Fibroblast of the conjunctiva (primary cell): Measurements from ENCODE around the gene FHIP1B.

Source experiments
- DNase-seq: peaks from one replicate; pipeline ENCODE4 v3.0.0-alpha.2; 2010; ENCODE audit warnings: low read depth

The FHIP1B gene

DNA sequence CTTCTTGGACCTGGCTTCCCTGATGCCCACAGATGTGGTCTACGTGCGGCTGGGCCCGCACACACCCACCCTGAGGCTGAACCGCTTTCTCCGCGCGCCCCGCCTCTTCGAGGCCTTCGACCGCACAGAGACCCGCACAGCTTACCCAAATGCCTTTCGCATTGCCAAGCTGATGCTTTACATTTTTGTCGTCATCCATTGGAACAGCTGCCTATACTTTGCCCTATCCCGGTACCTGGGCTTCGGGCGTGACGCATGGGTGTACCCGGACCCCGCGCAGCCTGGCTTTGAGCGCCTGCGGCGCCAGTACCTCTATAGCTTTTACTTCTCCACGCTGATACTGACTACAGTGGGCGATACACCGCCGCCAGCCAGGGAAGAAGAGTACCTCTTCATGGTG lies 5.7 kb upstream of the FHIP1B start:
- no peak for DNase-seq

DNA sequence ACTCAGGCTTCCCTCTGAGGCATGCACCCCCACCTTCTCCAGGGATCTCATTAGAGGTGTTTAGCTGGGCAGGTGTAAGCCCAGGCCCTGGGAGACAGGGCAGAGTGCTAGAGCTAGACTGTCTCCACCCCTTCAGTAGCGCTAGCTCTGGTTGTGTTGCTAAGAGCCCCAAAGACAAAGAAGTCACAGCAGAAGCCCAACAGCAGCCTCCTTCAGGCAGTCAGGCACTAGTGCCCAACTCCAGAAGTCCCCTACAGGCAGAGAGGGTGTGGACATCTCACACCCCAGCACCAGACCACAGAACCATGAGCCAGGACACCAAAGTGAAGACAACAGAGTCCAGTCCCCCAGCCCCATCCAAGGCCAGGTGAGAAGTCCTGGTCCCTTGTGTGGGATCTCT lies 4.5 kb upstream of the FHIP1B start, which contains the start of gene CNGA4:
TSS of gene CNGA4 (plus strand) at position 188 of the 400 bp plus-strand sequence. CDS start at position 306, 118 bp downstream.
- no peak for DNase-seq

GRCh38 chr11:6237761-6238302 lies 3.4 kb upstream of the FHIP1B start:
- no peak for DNase-seq

DNA sequence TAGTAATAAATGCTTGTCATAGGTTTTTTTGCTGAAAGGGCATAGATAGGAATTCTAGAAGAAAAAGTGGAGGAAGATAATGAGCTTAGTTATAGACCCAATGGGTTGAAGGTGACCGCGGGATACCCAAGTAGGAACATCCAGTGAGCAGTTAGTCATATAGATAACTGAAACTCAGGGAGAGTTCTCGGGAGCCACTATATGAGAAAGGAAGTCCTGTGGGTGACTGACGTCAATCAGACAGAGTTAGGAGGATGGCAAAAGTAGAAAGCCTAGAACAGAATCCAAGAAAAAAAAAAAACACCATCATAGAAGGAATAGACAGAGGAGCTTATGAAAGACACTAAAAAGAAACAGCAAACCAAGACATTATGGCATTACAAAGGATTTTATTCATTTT lies 2.8 kb upstream of the FHIP1B start:
- no peak for DNase-seq

- DNase-seq, result no peak
These were observed 451 bp downstream of the FHIP1B start for GRCh38 chr11:6233984-6234386.

DNA sequence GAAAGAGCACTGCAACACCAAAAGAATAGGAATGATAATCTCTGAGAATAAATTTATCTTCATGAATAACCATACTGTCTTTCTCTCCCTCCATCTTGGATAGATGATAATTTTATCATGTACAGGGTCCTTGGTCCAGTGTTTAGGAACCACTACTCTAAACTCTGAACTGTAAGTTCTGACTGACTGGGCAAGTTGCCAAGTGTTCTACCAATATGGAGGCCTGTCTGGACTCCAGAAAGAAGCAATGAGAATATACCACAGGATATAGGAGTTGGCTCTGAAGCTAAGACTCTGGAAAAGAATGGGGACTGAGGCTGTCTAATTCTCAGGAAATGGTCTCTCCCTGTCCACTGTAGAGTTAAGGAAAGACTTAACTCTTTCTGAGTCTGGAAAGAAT lies 1.5 kb downstream of the FHIP1B start:
- DNase-seq, result no peak

GRCh38 chr11:6229911-6230310 lies 4.5 kb downstream of the FHIP1B start:
- DNase-seq, result no peak

GRCh38 chr11:6228520-6228919 lies 5.9 kb downstream of the FHIP1B start:
- no peak for DNase-seq

- DNase-seq, result no peak
These were observed 8.5 kb downstream of the FHIP1B start for GRCh38 chr11:6225896-6226295.

DNA sequence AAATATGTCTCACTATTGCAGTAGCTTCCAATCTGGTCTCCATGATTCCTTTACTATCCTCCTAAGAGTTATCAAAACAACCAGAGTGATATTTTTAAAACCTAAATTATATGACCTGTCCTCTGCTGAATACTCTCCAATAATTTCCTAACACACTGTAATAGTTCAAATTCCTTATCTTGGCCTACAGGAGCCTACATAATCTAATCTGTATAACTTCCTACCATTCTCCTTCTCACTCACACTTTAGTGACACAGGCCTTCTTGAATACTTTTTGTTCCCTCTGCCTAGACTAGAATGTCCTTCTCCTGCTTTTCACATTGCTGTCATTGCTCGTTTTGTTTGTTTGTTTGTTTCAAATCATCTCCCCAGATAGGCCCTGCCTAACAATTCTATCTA lies 9.4 kb downstream of the FHIP1B start:
- DNase-seq, result no peak

DNA sequence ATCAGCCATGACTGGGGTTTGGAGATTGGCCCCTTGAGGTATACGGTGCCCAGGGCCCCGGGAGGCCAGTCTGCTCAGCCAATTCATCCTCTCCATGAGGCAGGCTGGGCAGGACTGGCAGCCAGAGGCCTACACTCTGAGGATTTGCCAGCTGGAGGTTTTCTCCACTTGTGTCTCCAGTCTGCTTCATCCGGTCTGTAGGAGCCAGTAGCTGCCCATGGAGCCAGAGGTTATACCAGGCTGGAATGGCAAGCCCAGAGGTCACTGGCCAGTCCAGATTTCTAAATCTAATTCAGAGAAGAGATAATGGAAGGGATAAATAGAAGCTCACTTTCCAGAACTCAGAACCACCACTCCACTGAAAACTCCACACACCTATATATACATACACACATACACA lies 10.0 kb downstream of the FHIP1B start:
- DNase-seq, result no peak

- DNase-seq, result no peak
These were observed 10.6 kb downstream of the FHIP1B start for GRCh38 chr11:6223854-6224253.

DNA sequence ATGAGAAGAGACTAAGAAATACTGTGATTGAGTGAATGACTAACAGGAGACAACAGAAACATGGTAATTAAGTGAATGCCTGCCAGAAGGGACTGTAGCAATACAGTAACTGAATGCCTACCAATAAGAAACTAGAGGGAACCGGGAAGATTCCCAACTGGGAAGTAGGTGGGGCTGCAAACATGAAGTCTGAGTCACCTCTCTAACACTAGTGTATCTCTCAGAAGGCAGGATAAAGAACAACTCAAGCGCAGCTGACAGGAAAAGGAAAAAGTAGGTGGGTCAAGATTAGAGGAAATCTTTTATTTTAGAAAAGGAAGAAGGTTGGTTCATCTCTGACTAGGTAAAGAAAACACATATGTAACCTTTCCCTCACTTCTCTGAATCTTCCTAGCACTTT lies 15.1 kb downstream of the FHIP1B start:
- peak; percentile 84 for DNase-seq

- DNase-seq, result no peak
These were observed 16.7 kb downstream of the FHIP1B start for GRCh38 chr11:6217722-6218121.

DNA sequence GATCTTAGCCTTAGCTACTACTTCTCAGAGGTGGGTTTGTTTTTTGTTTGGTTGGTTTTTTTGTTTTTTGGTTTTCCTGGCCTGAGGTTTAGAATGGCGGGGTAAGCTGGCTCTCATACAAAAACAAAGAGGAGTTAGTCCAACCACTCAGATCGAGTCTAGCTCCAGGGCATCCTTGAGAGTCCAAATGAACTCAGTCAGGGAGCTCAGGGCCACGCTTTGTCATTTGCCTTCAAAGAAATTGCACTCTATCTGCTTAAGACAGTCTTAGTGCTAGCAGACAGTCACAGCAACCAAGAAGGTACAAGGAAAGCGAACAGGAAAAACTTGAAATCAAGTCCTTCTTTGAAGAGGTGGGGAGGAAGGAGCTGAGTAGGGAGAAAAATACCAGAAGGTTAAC lies 17.9 kb downstream of the FHIP1B start:
- no peak for DNase-seq

GRCh38 chr11:6214530-6214929 lies 19.9 kb downstream of the FHIP1B start:
- DNase-seq, result no peak

DNA sequence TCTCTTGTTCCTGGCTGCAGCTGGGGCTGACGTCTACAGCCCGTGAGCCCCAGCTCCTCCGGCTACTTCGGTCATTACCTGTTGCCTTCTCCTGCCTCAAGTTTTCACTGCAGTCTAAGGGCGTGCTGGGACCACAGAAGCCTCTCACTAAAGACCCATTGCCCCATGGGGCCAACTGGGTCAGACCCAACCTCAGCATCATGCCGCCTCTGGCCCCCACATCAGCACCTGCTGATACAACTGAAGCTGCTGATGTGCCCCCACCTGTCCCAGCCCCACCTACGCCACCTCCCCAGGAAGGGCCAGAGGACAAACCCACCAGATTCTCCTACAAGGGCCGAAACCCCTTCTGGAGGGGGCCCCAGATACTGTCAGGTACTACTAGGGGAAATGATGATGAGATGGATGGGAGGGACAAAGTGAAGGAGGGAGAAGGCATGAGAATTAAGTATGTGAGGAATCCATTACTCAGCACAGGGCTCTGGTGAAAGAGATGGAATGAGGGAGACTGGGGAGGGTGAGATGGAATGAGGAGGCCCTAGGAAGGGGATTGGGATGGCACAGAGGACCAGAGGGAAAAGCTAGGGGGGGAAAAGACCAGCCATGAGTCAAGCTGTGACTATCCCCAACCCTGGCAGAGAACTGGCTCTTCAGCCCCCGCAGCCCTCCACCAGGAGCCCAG lies 24.0 kb downstream of the FHIP1B start:
- no peak for DNase-seq

DNA sequence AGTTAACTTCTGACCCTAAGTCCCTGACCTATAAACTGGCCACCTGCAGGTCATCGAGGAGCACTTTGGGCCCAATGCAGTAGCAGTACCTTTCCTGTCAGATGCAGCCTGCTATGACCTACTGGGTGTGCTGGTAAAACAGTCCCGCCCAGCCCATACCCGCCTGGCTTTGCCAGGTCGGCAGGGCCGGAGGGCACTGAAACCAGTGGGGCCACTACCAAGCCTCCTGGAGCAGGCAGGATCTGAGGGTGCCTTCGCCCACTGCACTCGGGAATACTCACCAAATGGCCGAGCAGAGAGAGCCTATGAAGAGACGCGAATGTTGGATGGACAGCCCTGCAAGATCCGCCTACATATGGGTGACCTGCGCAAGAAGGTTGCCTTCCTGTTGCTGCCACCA lies 24.6 kb downstream of the FHIP1B start:
- no peak for DNase-seq

DNA sequence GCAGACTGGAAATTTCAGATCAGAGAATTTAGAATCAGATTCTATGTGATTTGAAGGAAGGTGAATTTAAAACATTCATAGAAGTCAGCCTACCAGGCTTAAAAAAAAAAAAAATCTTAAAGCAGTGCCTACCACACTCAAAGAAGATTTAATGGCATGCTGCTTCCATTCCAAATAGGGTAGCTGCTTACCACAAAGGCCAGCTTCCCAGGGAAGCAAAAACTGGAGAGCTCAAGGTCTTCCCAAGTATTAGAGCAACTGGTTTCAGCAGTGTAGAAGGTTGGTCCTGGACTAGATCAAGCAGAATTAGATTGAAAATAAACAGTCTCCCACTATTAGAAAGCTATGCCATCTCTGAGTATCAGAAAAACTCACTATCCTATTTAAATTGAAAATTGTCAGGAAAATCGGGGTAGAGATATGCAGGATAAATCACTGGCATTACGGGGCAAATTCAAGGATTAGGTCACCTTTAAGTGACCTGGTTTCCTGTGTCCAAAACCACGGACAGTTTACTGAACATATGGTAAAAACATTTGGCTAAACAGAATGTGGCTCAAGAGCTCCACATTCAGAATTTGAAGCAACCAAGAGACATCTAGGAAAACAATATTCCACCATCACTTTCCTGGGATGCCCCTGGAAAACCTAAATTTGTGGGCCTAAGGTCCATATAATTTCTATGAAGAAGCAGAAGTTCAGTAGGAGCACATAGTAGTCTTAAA lies 27.8 kb downstream of the FHIP1B start:
- no peak for DNase-seq

DNA sequence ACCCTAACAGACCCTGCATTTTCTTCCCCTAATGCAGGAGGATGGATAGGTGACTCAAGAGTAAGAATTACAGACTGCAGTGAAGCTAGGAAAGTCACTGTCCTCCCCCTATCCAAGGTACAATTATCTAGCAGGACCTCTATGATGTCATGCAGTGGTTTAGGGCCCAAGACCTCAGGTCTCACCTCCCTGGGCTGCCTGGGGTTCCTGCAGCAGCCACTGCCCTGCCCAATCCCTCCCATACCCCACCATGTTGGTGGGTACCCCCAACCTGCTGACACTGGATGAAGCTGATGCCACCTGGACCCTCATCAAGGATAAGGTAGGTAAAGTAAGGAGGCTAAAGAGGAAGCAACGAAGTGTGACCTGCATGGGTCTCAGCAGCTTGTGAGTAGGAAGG lies 29.1 kb downstream of the FHIP1B start, which contains the start of gene C11orf42:
TSS of gene C11orf42 (plus strand) at position 192 of the 400 bp plus-strand sequence. CDS start at position 251, 59 bp downstream.
- no peak for DNase-seq

GRCh38 chr11:6204706-6205105 lies 29.7 kb downstream of the FHIP1B start:
- no peak for DNase-seq

DNA sequence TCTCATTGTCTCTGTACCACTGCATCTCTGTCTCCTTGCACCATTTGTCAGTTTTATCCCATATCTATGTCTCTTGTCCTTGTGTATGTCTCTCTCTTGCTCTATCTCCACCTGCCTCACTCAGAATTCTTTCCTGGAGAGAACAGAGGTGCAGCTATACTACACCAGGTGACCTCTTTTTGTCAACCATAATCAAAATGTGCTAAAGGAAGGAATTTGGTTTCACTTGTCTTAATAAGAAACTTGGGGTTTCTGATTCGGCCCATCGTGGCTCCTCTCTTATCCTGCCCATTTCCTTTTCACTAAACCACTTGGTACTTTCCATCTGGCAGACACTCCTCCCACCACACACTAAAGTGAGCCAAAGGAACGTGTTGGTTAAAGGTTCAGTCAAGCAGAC lies 31.1 kb downstream of the FHIP1B start:
- no peak for DNase-seq

DNA sequence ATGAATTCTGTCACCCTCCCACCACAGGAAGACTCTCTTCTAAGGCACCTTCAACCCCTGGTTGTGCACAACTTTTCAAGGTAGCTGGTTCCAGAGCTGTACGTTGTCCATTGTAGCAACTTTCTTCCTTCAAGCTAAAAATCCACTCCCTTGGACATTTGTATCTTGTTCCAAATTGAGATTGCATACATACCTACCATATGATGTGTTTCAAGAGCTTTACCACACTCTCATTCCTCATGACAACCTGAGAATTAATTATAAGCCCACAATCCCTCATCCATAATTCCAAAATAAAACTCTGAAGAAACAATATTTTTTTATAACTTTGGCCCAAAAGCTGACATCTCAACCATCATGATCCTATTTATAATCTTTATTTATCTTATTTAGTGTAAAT lies 32.4 kb downstream of the FHIP1B start:
- no peak for DNase-seq
